HG03196 (cell line): Measurements from ENCODE around the gene PARN.
"Not testable (repeated sequence)": the region's sequence is repeated elsewhere in the genome, so short reads cannot be mapped to it uniquely, and the experiment has no call there.

ENCODE experiments used
- ATAC-seq: cut with Tn5 transposase; IDR thresholded peaks from one replicate; pipeline ENCODE4 v1.9.1; 2021; ENCODE audit not compliant: unreplicated experiment

The PARN gene

DNA sequence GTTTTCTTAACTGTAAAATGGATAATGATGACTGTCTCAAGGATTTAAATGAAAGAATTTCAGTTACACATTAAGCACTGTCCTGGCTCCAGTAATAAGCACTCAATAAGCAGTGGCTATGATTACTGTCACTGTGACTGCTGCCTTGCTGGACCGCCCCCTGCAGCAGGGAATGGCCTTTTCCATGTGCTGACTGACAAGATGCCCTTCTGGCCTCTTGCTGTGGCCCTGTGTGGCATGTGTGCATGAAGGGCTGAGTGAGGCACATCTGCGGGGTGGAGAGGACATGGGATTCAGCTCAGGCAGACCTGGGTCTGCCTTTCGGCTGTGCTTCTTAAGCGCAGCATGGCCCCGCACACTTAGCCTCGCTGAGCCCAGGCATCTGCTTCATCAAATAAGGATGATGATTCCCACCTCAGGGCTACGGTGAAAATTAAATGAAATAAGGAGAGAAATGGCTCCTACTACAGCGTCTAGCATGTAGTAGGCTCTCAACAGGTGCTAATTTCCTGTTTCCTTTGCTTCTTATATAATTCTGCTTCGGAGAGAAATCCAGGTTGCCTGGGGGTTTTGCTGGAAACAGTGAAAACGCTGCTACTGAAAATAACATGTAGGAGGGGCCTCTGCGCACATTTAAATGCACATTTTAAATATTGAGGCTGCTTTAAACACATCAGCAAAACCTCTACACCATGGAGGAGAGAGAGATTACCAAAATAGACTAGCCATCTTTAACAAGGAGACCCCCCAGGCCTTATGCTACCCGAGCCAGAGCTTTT, 183.9 kb downstream of the PARN start:
- no peak for ATAC-seq

DNA sequence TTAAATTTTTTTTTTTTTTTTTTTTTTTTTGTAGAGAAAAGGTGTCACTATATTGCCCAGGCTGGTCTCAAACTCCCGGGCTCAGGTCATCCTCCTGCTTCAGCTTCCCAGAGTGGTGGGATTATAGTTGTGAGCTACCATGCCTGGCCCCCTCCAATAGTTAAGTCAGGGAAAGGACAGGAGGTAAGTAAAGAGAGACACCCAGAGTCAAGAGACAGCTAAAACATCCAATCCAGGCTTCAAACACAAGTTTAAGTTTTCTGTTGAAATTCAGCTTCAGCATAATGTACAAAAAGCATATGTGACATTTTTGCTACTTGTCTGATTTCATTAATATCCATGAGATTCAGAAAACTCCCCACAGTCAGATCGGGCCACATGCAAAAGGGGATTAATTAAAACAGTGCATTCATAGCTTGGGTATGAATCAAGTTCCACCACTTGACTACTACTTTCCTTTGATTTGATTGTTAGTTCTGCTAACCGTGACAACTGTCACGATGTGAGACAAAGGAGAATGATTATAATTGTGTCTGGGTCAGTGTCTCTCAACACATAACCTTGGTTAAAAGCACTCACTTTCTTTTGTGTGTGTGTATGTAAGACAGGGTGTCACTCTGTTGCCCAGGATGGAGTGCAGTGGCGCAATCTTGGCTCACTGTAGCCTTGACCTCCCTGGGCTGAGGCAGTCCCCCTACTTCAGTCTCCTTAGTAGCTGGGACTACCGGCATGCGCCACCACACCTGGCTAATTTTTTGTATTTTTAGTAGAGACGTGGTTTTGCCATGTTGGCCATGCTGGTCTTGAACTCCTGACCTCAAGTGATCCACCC, 184.9 kb downstream of the PARN start:
- ATAC-seq, result no peak

DNA sequence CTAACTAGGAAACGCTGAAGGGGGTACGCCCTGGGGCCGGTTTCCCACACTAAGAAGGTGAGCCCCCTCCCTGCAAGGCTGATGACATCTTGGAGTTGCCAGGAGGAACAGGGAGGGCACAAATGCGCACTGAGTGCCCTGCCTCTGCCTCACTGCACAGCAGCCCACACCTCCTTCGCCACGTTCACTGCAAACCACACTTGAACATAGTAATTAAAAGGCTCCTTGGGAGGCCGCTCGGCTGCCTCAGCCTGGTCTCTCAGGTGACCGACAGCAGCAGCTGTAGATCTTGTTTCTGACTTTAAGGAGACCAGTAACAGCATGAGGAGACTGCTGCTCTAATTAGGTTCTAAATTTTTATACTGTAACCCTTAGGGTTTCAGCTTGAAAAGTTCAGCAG, 188.5 kb downstream of the PARN start:
- not testable (repeated sequence) for ATAC-seq

DNA sequence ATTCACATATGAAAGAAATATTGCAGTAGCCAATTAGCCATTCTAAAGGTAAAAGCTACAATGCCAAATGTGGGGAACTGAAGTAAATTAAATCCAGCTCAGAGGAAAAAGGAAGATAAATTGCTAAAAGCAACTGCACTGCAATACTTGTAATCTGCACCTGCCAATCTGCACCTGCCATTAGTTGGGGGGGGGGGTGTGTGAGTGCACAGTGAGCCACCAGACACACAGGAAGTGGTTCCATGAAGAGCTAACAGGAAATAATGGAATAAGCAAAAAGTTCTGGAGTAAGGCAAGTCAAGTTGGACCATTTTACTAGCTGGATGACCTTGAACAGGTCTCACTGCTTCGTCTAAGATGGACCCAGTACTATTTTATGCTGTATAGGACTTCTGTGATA, 191.8 kb downstream of the PARN start:
- ATAC-seq, result no peak

DNA sequence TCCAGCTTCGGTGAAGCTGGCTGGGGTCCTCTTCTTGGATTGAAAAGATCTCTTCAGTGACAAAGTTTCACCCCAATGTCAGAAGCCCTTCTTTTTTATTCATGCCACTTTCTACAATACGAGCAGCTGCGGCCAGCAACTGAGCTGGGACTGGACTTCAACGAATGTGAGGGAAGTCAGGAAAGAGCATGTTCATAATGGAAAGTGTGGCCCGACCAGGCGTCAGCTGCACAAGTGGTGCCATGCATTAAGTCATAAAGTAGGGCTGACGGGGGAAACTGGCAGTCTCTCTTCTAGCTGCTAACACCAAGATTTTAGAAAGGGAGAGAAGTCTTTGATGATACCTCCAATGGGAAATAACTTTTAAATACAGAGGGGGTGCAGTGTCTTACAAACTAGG, 192.6 kb downstream of the PARN start:
- no peak for ATAC-seq

DNA sequence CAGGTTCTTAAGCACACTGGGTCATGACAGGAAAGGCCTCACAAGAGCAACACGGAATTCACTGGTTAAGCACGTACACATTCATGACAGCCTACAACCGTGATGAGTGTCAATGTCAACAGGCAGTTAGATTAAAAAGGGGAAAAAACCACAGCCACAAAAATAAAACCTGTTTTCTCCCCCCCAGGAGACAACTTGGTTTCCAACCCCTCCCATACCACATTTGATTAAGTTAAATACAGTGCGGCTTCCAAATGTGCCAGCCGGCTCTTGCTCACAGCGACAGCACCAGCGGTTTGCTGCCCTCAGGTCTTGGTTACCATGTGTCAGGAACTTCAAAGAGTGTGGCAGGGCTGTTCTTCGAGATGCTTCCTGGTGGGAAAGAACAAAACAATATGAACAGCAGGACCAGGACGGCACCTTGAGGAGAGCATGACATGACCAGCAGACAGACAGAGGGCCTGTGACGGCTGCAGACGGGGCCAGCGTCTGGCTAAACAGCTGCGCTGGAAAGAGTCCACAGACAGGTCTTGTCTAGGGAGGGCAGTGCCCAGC, 193.6 kb downstream of the PARN start:
- ATAC-seq, result no peak

DNA sequence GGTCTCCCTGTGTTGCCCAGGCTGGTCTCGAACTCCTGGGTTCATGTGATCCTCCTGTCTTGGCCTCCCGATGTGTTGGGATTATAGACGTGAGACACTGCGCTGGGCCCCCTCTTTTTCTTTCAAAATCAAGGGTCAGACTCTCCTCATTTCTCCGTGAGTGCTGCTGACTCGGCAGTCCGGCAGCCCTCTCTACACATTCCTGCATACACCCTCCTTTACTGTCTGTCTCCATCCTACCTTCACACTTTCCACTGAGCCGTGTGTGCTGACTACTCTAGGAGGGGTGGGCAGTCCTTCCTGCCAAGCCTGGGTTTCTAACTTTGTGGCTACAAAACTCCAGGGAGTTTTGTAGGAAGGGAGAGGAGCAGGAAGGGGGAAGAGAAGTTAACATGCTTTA, 195.2 kb downstream of the PARN start:
- ATAC-seq, result no peak

DNA sequence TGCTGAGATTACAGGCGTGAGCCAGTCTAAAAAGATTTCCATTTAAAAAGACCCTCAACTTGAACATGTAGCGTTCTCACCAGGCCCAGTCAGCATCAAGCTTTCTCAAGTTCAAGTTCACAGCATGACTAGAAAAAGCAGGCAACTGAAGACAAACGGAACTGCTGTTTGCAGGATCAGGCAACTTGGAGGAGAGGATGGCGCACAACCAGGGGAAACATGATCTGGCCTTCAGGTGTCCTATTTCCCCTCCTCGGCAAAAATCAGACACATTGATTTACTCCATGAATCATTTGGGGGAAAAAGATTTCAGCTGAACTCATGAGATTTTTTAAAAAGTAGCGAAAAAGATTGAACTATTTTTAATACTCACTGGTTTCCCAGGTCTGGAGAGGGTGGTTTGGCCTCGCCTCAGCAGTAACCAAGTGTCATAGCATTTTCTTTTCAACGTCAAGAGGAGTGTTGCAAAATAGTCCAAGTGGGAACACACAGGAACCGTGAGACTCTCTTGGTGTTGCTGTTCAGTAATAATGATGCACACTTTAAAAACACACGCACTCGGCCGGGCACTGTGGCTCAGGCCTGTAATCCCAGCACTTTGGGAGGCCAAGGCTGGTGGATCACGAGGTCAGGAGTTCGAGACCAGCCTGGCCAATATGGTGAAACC, 201.0 kb downstream of the PARN start:
- not testable (repeated sequence) for ATAC-seq

DNA sequence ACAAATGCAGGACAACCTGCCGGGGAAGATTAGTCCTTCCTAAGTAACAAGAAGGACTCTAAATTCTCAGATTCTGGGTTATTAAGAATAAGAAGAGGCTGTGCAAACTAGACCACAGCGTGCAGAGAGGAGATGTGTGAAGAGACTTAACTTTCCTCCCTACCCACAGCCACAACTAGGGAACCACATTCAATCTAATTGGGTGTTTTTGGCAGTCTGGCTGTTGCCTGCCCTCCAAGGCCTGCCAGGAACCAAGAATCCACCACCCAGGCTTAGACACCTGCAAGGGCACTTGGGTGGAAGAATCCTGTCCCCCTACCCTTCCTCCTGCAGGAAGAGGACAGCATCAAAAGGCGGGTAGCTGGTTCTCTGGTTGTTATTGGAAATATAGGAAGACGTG, 202.0 kb downstream of the PARN start:
- no peak for ATAC-seq

DNA sequence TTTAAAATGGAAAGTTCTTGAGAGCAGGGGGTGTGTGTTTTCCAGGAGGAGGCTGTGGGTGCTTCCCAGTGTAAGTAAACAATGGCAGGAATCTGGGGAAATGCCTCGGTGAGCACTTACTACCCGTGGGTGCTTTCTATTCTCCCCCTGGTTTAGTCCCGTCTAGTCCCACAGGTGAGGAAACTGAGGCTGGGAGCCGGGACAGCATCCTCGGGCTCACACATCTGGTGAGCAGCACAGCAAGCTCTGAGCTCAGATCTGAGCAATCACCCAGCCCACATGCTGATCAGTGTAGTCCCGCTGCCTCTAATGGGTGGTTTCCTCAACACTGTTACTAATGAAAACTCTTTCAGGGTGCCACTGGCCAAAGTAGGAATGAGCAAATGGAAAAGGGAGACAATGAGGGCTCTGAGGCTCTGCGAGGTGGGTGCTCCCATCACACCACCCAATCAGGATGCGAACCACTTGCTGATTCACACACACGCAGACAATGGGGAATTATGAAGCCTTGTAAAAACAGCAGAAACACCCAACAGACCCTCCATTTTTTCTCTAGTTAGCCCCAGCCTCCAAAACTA, 202.6 kb downstream of the PARN start:
- ATAC-seq, result no peak

DNA sequence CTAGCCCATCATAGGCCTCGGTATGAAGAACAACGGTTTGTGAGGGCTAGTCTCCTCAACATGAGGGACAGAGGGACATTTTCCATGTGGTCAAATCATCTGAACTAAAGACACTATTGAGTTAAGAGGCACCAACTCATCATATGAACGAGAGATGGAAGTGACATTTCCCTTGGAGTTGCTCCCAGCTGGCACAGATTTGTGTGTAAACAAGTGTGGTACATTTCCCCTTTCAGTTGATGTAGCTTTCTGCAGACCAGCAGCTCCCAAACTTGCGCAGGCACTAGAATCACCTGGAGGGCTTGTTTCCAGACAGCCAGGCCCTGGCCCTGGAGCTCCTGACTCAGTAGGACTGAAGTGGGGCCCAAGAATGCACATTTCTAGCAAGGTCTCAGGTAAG, 205.5 kb downstream of the PARN start:
- ATAC-seq, result no peak

DNA sequence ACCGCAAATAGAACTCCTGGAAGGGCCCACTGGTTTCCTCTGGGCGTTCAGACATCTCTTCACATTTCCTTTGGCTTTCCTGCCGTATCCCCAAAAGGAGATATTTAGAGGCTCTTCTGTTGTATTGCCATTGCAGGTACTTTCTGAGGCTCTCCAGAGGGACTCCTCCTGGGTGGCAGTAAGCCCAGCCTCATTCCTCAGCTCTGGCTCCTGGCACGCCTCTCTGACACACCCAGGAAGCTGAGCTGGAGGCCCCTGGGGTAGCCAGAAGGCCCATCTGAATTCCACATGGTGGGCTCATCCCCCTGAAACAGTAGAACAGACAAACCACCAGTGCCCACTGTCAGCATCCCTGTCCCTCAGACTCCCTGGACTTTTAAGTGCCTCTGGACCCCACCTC, 206.7 kb downstream of the PARN start:
- ATAC-seq, result no peak

DNA sequence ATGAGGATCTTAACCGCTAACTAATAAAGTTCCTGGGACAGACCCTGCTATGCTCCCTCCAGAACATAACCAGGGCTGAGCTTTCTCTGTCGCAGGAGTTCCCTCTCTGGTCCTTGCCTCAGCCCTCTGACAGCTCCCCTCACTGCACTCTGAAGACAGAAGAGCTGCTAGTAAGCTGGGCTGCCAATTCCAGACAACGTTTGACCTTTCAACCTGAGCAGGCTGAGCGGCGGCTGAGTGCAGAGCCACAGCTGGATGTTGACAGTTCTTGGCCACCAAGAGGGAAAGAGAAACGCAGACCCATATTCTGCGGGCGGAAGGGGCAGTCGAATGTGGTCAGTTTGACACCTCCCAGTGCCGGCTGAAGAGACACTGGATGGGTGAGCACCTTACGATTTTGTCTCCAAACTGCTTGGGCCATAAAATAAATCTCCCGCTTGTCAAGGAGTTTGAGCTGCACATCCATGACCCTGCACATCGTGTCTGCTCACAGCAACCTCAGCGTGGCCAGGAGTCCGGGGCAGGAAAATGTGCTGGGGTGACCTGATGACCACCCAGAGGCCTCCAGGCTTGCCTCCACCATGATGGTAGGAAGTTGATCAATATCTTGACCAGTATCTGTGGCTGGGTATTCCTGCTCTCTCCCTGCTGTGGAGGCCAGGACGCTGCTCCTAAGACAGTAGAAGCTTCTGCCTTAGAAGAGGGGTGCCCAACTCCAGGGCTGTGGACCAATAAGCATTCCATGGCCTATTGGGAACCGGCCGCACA, 209.2 kb downstream of the PARN start:
- no peak for ATAC-seq

DNA sequence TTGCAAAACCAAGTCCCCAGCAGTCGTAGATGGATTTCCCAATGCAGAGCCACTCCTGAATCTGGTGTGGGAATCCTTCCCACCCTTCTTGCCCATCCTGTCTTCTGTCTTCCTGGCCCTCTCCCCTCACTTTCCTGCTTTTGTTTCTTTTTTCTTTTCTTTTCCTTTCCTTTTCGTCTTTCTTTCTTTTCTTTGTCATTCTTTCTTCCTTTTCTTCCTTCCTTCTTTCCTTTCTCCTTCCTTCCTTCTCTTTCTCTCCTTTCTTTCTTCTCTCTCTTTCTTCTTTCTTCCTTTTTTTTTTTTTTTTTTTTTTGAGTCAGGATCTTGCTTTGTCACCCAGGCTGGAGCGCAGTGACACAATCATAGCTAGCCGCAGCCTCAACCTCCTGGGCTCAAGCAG, 209.8 kb downstream of the PARN start:
- not testable (repeated sequence) for ATAC-seq

DNA sequence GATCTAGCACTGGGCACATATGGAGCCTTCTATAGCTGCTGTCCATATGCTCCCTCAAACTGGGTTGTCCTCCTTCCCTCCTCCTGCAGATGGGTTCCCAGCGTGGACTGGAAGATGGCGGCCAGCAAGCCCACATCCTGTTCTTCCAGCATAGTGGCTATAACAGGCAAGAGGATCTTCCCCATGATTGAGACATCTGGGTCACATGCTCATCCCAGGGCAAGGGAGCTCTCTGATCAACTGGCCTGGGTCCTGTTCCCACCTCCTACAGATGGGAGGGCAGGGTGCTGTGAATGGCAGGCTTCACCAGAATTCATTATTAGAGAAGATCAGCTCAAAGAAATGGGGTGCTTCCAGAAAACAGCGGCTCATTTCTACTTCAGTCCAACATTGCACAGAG, 210.2 kb downstream of the PARN start:
- ATAC-seq, result no peak

DNA sequence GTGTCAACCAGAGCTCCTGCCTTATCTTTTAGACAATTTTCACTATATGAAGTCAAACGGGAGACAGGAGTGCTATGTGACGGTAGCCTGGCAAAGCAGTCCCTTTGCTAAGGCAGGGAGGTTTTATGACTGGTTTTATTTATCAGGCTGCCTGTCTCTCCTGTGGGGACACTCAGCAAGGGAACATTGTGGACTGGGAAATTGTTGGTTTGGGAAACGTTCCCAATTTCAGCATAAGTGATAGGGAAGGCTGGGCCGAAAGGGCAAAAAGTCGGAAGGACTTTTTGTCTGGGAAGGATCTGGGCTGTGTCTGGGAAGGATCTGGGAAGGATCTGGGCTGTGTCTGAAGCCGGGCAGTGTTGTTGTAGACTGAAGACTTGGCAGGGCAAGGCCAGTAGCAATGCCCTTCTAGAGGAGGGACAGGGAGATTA, 211.2 kb downstream of the PARN start:
- no peak for ATAC-seq

DNA sequence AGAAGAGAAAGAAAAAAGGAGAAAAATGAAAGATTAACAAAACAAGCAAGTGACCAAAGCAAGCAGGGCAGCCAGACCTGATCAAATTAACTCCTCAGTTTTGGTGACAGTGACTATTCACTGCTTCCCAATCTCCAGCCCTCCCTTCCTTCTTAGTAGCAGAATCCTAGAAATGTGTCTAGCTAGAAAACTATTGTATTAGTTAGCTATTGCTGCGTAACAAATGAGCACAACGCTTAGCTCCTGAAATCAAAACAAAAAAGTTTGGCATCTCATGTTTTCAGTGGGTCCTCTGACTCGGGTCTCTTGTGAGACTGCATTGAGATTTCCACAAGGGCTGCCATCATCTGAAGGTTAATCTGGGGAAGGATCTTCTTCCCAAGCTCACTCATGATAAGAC, 213.9 kb downstream of the PARN start:
- ATAC-seq, result no peak

DNA sequence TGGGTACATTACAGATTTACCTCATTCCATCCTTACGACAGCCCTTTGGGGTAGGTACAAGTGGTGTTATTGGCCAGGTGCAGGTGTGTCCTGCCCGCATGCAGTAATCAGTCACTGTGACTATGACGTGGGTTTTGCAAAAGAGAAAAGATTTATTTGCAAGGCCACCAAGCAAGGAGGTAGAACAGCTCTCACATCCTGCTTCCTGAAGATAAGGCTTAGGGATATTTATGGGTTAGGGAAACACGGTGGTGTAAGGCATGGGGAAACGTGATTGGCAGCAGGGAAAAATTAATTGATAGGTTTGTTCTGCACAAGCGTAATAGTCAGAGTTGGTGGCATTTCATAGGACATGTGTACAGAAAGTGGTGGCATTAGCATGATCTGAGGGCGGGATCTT, 214.8 kb downstream of the PARN start:
- ATAC-seq, result no peak

DNA sequence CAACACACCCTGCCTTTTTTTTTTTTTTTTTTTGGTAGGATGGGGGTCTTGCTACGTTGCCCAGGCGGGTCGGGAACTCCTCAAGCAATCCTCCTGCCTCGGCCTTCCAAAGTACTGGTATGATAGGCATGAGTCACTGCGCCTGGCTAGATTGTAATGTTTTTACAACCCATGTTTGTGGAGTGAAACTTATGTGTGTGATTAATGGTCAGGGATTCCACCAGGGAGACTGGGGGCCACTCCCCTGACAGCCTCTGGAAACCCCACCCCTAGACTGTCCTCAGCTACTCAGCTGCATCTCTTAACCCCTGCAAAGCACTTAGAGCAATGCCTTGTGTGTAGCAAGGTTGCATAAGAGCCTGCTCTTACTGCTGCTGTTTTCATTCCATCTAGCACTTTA, 220.5 kb downstream of the PARN start:
- no peak for ATAC-seq

DNA sequence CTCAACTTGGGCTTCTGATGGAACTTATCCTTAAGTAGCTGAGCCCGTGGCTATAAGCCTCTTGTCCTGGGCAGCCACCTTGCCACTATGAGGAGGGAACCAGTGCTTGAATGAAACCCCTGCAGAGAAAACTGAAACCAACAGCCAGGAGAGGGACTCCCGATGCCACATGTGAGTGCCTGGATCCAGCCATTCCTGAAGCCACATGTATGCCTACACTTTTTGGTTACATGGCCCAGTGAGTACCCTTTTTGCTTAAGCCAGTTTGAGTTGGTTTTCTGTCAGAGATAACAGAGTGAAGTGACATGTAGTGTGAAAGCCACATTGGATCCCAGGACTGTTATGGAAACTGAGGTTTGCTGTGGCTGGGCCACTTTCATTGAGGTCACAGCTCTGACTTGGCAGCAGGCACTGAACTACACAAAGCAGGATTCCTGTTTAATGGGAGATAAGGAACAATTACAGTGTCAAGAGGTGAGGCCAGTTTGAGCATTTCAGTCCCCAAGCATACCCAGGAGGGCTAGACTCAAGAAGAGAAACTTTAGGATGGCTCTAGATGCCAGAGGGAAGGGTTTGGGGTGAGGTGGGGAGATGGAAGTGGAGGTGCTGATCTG, 222.2 kb downstream of the PARN start:
- ATAC-seq, result no peak
